Activated CD8-positive, alpha-beta memory T cell treated with anti-CD3 and anti-CD28 coated beads, Interleukin-2, amount 50 U/mL, for 48 hours (primary cell): Measurements from ENCODE around the gene COL23A1.
"Not testable (repeated sequence)": the region's sequence is repeated elsewhere in the genome, so short reads cannot be mapped to it uniquely, and the experiment has no call there.

Experiments used
- DNase-seq: peaks from one replicate; pipeline ENCODE4 v3.0.0-alpha.2; 2020

The COL23A1 gene

DNA sequence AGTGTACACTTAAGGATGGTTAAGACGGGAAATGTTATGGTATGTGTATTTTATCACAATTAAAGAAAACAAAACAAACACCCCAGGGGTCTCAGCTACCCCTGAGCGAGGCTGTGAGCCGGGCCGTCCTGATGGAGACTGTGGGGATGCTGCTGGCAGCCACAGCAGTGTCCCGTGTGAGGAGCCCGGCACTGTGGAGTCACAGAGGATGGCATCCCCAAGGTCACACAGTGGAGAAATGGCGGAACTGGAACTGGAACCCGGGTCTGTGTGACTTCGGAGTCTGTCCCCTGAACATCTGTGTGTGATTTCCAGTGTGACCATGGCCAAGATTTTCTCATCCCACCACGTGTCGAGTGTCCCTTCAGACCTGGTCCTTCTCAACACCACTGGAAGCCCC is 276.9 kb downstream of the COL23A1 start:
- DNase-seq: no peak

DNA sequence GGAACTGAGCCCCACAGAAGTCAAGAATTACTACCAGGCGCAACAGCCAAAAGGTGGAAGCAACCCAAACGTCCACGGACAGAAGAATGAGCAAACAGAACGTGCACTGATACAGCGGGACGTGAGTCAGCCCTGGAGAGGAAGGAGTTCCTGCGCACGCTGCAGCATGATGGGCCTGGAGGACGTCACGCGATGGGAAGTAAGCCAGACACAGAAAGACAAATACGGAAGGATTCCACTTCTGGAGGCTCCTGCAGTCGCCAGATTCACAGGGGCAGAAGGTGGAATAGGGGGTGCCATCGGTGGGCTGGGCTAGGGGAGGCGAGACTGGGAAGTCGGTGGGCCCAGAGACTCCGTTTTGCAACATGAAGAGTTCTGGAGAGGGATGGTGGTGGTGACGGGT is 277.3 kb downstream of the COL23A1 start:
- no peak for DNase-seq

DNA sequence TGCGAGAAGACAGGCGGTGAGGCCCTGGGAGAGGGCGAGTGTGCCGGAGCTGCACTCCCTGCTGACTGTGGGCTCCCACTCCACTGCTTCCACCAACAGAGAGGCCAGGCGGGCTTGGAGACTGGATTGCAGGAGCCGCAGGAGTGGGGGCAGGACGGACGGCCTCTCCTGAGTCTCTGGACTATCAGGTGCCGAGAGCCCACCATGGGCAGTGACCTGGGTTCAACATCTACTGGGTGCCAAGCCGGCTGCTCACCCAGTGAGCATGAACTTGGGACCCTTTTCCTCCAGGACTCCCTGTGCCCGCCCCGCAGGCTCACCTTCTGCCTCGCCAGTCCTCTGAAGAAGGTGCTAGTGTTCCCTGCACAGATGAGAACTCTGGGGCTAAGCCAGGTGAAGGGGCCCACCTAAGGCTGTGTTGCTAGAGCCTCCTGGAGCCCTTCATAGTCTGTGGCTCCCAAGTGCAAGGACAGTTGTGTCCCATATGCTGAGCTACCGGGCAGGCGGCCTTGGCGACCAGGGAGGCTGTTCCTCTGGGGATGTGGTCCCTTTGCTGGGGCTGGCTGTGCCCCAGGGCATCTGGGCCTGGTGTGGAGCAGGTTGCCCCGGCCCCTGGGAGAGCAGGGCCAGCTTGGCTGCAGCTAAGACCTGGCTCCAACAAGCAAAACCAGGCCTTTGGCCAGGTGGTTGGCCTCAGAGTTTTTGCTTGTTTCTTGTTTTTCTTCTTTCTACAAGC is 279.9 kb downstream of the COL23A1 start:
- no peak for DNase-seq

DNA sequence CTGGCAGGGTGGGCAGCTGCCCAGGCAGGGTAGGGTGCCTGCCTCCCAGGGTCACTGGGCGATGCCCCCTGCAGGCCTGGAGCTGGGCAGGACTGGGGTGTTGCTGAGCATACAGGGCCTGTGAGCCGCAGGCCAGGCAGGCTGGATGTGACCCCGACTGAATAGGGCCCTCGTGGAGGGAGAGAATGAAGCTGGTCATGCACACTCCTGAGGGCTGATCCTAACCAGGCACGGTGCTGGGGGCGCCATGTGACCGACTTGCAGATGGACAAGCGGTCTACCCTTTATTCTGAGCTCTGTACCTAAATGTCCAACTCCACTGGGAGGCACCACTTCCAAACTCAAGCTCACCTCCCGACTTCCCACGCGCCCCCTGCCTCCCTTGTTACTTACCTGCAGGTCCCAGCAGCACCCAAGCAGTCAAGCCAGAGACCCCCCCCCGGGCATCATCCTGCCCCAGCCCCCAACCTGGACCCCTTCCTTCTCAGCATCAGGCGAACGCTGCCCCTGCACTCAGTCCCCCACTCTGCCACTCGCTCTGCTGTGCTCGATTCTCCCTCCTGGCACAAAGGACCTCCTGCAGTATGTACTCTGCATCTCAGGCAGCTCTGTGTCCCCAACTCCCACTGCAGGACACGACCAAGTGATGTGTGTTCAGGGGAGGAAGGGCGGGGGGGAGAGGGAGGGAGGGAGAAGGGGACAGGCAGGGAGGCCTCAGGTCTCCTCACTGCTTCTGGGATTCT is 280.8 kb downstream of the COL23A1 start:
- no peak for DNase-seq

DNA sequence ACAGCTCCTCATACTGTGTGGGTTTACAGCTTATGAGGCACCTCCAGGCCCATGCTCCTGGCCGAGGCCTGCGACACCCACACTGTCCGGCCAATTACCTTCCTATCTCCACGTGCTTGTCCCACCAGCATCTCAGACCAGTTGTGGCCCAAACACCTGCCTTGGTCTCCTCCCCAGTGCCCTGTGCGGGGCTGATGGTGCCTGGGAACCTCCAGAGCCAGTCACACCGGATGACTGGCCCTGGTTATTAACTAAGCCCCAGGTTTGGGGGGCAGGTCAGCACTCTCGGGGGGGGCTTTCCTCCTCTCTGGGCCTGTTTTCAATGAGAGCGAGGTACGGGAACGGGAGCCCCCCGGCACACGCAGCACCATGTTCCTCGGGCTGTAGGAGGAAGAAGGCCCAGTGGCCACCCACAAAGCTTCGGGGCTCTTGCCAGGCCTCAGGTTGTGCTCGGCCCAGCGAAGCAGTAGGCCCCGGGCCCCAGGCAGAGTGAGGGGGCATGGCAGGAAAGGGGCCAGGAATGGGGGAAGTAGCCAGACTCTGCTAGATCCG is 281.6 kb downstream of the COL23A1 start:
- DNase-seq: no peak

DNA sequence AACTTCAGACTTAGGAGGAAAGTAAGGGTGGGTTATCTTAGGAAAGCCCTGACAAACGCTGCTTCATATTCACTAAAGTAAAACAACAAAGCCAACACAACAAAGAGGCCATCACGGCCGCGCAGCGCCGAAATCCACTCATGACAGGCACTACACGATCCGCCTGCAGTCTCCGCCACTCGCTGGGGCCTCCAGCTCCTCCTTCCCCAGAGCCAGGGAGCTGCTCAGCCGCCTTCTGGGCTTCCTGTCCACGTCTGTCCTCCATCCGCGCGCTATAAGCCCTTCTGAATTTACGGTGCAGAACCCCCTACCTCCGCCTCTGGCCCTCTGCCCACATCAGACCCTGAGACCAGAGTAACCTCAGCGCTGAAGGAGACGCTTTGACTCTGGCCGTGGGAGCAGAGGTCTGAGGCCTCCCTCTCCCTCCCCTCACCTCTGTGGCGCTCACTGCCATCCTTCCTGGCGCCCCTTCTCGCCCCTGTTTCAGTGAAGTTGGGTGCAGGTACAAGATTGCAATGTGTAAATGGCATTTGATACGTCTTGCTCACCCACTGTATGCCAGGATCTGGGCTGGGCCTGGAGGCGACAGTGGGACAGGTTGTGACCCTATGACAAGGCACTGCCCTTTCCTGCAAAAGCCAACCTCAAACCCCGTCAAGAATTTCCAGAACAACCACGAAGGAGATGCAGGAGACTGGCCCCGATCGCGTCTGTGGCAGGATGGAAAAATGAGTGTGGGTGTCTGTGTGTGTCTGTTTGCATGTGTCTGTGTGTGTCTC is 282.7 kb downstream of the COL23A1 start:
- DNase-seq: no peak

DNA sequence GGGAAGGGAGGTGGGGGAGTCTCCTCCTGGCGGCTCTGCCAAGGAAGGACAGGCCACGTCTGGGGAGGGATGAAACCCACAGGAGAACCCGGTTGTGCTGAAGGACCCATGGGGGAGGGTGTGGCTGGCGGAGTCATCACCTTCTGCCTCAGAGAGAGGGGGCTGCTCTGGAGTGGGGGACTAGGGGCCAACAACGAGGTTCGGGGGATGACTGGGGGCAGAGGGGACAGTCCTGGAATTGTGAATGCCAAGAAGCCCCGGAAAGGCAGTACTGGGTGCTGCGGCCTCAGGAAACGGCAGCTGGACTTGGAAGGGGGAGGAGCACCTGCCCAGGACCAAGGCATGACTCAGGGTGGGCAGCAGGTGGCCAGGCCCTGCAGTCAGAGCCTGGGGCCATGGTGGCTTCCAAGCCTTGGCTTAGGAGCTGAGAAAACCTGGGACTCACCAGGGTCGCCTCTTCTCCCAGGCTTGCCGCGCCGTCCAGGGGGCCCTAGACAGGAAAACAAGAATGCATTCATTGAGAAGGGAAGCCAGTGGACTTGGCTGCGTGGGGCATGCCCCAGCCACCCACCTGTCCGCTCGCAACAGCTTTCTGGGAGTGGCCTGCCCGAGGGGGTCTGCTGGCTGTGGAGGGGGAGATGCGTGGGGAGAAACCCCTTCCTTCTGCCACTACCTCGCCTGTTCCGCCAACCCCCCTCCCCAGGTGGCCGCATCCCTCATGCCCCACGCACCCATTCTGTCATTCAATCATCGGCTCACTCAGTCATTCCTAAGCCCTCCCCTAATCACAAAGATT is 283.6 kb downstream of the COL23A1 start:
- no peak for DNase-seq

DNA sequence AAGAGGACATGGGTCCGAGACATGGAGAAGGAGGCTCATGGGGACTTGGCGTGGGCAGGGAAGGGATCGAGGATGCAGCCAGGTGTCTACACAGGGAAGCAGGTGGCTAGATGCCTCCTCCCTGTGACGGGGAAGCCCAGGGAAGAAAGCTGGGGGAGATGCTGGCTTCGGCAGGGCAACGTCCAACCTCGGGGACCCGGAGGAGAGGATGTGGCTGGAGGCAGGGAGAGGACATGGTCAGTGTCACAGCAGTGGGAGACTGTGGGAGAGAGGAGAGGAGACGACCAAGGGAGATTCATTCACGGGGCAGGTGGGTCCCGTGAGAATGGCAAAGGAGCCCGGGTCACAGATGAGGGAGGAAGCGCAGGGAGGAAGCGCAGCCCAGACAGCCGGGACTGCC is 284.4 kb downstream of the COL23A1 start:
- no peak for DNase-seq

DNA sequence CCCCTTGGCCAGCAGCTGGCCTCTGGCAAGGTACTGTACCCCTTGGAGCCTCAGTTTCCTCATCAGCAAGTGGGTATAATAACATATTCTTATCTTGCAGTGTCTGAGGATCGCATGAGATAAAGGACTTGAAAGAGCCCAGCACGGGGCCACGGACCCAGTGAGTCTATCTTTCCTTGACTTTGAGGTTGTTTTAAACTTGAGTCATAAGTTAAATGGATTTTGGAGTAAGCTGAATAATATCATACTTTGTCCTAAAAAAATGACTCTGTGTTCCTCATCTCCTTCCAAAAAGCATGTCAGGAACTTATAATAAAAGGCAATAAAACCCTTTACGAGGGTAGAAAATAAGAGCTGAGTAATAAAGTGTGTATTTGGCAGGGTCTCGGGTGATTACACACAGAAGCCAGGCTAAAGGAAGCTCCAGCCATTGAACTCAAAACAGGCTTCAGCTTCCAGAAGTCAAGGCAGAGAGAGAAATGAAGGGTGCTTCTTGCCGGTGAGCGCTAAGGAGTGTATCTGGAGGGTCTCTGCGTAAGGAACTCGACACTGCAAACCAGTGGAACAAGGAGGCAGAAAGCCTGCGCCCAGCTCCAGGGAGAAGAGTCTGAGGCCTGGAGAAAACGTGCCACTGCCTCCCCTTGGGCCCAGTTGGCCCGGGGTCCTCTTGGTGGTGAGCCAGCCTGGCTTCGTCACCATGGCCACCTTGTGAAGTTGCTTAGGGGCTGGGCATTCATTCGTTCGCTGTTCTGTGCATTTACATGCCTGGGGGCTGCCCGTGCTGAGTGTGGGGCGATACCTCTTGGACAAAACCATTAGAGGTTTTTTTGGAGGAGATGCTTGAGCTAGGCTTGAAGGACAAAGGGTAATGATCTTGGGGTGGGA is 285.2 kb downstream of the COL23A1 start:
- DNase-seq: no peak

DNA sequence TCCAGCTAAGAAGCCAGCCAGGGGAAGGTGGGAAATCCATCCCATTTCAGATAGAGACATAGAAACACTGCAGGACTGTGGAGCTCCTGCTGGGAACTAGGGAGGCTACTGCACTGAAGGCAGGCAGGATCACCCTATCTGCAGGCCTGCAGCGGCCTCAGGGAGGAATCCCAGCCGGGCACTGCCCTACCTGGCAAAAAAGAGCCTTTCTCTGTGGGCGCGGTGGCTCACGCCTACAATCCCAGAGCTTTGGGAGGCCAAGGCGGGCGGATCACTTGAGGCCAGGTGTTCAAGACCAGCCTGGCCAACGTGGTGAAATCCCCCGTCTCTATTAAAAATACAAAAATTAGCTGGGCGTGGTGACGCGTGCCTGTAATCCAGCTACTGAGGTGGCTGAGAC is 286.2 kb downstream of the COL23A1 start:
- DNase-seq: no peak

DNA sequence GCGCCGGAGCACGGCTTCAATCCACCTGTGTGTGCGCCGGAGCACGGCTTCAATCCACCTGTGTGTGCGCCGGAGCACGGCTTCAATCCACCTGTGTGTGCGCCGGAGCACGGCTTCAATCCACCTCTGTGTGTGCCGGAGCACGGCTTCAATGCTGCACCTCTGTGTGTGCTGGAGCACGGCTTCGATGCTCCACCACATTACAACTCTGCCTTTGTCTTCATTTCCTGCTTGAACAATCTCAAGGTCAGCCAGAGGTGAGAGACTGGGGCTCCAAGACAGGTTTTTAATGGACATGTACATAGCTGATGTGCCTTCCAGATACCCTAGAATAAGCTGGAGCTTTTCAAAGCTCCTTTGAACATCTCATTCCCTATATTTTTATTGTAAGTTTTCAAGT is 287.9 kb downstream of the COL23A1 start:
- DNase-seq: not testable (repeated sequence)

DNA sequence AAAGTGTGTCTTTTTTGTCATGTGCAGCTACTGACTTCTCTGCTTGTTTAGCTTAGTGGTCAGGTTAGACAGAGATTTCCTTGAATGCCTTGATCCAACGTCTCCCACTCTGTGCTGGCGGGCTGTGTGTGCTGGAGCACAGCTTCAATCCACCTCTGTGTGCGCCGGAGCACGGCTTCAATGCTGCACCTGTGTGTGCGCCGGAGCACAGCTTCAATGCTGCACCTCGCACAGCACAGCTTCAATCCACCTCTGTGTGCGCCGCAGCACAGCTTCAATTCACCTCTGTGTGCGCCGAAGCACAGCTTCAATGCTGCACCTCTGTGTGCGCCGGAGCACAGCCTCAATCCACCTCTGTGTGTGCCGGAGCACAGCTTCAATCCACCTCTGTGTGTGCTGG is 288.6 kb downstream of the COL23A1 start:
- no peak for DNase-seq

DNA sequence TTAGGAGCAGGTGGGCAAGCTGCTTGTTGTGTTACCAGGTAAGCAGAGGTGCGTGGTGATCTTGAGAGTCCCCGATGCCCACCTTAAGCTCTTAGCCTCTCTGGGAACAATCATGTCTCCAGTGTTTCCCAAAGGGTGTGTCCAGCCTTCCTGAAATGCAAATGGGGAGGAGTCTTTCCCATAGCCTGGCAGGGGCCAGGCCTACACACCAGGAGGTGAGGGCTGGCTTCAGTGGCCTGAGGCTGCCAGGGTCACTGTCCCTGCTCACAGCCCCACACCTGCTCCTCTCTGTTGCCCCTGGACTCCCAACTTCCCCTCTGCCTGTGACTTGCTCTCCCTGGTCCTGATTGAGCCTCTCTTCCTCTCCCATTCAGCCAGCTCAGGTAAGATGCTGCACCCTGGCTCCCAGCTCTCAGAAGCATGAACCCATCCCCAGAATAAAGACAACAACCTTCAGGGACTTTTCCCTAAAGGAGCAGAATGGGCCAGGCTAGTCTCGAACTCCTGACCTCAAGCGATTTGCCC is 291.8 kb downstream of the COL23A1 start:
- no peak for DNase-seq

DNA sequence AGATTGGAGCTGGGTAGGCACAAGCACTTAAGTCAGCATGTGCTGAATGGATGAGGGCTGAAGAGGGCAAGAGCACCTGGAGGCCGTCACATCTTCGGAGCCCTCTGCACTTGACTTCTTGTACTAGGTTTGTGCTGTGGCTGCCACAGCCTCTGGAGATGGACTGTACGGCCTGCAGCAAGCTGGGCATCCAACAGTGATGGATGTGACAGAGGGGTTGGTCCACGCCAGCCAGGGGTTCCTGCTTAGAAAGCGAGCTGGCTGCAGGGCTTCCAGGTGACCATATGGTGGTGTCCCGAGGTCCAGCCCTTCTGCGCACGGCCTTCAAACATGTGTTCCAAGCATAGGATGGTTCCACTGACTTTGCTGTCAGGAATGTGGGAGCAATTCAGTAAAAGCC is 292.4 kb downstream of the COL23A1 start:
- no peak for DNase-seq

DNA sequence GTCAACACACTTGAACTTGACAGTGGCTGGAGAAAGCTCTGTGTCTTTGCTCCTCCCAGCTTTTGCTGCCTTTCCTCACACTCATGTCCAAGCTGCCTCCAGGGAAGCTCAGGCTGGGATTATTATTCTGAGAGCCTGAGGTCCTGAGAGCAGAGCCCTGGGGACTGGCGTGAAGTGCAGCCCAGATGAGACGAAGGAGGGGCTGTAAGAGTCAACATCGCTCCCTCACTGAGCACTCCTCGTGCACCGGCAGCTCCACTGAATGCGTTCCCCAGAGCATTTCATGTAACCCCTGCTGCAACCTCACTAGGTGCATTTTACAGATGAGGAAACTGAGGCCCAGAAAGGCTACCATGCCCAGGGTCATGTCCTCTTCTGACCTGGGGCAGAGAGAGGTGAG is 294.1 kb downstream of the COL23A1 start:
- no peak for DNase-seq

DNA sequence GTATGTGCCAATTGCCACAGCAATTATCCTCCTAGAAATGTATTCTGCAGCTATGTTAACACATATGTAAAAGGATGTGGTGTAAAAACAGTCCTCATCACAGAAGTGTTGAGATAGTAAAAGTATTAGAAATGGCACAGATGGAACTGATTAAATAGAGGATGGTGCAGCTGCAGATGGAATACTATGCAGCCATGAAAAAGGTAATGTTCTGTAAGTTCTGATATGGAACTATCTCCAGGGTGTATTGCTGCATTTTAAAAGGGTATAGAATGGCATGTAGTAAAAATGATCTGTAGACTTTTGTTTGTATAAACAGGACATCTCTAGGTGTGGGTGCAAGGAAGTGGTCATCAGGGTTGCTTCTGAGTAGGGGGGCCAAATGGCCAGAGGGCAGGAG is 294.6 kb downstream of the COL23A1 start:
- no peak for DNase-seq

DNA sequence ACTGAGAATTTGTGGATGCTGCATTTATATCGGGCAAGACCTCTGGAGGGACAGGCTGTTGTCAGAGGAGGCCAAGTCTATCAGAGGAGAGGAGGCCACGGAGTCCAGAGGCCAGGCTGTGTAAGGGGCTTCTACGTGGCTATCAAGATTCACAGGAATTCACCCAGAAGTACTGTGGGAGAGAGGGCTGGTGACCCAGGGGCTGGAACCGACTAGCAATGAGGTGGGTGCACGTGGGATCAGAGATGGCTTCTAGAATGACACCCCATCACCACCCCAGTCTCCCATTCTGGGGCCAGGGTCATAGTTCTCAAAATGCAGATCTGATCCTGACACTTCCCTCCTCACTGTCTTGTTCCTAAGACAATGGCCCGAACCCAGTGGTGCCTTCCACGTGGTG is 296.4 kb downstream of the COL23A1 start:
- DNase-seq: no peak

DNA sequence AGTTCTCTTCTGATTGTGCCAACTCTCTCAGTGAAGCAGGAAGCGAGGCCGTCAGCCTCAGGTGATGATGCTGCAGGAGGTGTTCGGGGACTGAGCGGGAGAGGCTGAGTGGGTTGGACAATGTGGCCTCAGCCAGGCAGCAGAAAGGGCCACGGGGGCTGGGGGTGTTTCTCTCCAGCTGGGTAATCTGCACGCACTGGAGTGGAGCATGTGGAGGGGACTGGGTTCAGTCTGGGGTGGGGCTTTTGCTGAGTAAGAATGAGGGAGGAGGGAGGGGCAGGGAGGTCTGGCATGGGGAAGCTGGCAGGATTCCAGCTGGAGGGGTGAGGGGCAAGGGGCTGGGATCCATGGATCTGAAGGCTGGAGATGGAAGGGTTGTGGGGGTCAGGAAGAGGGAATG is 296.8 kb downstream of the COL23A1 start:
- DNase-seq: no peak

DNA sequence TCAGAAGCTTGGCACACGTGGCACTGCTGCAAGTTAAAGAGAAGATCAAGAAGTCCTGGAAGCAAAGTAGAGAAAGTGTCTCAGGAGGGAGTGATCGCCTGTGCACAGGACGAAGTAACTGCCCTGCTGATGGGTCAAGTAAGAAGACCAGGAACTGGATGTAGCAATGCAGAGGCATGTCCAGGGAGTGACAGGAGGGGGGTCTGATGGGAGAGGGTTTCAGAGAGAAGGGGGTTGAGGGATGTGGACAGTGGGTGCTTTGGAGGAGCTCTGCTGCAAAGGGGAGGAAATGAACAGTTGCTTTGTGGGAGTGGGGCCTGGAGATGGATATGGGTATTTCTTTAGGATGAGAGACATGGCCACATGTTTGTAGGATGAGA is 297.4 kb downstream of the COL23A1 start:
- DNase-seq: no peak

DNA sequence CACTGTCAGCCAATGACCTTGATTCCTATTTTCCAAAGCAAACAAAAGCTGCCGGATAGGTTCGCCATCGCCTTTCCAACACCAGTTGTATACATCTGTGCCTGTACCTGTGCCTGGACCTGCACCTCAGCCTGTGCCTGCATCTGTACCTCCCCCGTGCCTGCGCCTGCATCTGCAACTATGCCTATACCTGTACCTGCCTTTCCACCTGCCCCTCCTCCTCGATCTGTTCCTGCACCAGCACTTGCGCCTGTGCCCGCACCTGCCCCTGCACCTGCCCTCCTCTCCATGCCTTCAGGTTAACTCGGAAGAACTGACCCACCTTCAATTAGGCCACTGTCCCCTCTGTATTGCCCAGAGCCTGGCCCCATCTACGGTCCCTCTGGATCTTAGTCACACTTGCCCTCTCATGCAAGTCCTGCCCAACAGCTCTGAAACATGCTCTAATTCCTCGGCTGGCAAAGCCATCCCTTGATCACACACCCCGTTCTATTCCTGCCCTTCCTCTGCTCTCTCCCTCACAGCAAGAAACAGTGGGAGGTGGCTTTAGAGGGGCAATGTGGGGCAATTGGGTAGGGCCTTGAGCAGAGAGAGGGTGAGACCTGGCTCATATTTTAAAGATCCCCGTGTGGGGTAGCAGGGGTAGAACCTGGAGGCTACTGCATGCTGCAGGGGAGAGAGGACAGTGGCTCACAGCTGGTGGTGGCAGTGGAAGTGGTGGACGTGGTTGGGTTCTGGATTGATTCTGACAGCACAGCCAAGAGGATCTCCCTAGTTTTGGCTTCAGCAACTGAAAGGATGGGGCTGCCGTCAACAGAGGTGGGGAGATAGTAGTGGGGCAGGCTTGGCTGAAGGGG is 298.0 kb downstream of the COL23A1 start:
- no peak for DNase-seq
